NOMO-1 treated with DMSO at 0.1 percent for 48 hours (cell line): ENCODE data around the gene GOLGA6L9.
"Not testable (repeated sequence)": the region's sequence is repeated elsewhere in the genome, so short reads cannot be mapped to it uniquely, and the experiment has no call there.

Source experiments
- DNase-seq: peaks from one replicate; lab custom pipeline; 2025; ENCODE audit not compliant: unreplicated experiment; lab: John Stamatoyannopoulos, UW

GOLGA6L9 gene

DNA sequence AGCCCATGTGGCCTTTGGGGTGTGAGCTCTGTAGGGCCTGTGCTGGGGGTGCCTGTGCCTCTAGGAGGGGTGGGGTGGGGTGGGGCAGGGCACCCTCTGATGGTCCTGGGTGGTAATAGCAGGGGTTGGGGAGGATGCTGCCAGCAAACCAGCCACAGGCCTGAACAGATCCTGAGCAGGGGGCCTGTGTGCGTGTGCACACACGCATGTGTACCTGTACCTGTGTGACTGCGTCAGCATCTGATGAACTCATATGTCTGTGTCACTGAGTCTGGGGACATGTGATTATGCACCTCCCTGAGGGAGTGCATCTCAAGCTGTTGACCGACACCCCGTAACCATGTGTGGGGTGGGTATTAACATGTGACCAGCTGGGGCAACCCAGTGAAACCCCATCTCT is 36.0 kb downstream of the GOLGA6L9 start:
- DNase-seq: not testable (repeated sequence)

DNA sequence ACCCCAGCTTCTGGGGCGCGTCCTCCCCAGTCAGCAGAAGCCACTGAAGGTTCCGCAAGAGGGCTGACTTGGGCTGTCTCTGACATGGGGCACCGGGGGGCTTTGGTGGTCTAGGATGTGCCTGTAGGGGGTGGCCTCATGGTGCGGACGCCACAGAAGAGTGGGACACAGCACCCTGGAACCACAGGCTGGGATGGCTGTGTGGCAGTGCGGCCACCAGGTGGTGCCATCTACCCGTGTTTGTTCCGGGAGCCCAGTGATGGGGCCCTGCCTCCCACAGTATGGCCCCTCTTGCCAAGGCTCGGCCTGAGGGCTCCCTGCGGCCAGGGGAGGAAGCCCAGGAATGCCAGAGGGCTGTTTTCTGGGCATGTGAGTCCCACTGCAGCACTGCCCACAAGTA is 38.6 kb downstream of the GOLGA6L9 start:
- DNase-seq: not testable (repeated sequence)

DNA sequence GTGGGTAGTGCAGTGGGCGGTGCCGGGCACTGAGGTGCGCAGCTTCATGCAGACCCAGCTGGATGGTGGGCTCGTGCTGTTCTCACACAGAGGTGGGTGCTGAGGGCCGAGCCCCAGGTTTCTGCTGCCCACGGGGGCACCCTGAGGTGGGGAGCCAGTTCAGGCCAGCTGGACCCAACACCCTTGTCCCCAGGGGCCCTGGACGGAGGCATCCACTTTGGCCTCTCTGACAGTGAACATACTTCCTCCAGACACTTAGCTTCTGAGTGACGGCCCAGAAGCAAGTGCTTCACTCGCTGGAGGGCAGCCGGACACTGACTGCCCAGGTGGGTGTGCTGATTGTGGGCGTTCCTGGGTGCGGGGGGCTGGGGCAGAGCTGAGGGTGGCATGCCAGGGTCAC is 39.8 kb downstream of the GOLGA6L9 start:
- DNase-seq: not testable (repeated sequence)

DNA sequence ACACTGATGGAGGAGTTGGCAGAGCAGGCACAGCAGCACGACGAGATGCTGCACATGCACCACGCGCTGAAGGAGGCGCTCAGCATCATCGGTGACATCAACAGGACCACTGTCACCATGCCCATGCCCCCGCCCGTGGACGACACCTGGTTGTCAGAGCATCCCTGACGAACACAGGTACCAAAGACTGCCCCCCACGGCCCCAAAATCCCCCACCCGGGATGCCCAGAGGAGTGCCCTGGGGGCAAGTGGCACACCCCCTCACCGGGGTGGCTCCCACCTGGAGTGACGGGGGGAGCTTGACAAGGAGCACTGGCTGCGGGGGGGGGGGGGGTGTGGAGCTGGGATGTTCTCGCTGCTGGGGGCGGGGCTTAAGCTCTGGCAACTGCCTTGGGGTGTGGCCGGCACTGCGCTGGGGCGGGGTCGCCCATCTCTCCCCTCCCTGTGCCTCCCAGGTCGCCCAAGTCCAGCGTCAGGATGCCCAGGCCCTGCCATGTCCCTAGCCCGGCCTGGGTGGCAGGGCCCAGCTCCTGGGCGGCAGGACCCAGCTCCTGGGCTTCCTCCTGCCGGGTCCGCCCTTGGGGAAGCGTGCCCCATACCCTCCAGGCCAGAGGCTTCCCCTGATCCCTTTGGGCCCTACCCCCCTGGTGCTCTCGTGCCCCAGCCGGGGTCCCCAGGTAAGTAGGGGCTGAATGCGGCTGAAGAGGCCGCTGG is 42.8 kb downstream of the GOLGA6L9 start:
- DNase-seq: not testable (repeated sequence)

DNA sequence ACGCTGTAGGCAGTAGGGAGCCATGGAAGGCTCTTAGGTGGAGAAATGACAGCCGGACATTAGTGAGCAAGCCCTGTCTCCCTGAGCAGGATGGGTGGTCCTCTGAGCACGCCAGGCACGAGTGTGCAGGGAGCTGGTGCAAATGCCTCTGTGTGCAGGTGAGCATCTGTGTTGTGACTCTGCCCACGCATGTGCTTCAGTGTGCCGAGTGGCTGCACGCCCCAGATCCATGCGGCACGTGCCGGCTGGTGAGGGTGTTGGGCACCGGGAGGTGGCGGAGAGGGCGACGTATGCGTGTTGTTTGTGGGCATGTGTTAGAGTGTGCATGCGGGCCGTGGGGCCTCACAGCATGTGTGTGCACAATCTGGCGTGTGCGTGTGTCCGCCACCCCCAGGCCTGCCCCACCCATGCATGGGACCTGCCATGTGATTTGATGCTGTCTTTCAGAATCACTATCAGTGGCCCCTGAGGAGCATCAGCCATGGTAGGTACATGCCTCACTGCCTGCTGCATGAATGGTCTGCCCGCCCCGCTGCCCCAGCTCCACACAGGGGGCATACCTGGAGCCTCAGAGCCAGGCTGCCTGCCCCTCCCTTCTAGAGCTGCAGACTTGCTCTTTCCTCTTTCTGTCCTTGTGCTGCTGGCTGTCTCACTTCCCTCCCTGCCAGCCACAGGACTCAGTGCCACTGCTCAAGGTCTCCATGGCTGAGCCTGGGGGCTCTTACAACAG is 45.1 kb downstream of the GOLGA6L9 start:
- not testable (repeated sequence) for DNase-seq

DNA sequence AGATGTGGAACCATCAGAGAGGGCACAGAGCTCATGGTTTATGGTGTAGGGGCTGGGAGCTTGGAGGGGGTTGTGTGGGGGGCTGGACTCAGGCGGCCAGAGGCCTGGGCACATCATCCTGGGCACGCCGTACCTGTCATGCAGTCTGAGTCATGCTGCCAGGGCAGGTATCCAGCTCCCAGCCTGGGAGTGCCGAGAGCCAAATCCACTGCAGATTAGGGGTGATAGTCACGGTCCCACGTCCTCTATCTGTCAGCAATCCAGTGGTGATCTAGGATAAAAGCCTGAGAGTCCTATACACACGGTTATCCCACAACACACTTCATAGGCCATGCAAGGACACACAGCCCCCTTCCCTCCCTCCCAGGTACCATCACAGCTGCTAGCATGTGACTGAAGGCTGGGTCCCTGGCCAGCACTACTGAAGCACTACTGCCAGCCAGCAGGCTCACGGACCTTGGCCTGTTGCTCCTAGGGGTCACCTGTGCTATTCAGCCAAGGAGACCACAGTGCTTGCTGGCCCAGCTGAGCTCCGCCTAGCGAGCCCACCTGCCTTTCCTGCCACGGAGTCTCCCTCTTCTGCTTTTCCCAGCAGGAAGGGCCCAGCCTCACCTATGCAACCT is 45.8 kb downstream of the GOLGA6L9 start:
- DNase-seq: not testable (repeated sequence)

DNA sequence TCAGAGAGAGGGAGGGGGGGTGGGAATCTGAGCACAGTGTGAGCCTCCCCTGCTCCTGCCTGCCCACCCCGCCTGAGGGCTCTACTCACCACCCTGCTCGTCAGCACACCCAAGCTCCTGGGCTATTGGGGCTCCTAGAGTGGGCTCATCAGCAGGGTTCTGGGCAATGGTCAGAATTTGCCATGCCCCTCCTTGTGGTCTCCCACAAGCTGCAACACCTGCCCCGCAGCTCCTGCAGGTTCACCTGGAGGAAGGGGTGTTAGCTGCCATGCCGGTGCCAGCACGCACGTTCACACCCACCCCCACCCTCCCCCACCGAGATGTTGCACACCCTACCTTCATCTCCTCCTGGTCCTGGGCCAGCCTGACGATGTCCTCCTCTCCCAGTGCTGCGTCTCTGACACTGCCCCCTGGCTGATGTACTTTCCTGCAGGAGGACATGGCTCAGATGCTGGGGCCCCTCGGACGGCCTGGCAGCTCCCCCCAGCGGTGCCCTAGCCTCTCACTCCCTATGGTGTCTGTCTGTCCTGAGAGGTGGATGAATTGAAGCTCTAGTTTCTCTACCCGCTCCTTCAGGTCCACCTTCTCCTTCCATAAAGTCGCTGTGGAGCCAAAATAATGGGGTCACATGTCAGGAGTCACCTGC is 47.2 kb downstream of the GOLGA6L9 start:
- not testable (repeated sequence) for DNase-seq

DNA sequence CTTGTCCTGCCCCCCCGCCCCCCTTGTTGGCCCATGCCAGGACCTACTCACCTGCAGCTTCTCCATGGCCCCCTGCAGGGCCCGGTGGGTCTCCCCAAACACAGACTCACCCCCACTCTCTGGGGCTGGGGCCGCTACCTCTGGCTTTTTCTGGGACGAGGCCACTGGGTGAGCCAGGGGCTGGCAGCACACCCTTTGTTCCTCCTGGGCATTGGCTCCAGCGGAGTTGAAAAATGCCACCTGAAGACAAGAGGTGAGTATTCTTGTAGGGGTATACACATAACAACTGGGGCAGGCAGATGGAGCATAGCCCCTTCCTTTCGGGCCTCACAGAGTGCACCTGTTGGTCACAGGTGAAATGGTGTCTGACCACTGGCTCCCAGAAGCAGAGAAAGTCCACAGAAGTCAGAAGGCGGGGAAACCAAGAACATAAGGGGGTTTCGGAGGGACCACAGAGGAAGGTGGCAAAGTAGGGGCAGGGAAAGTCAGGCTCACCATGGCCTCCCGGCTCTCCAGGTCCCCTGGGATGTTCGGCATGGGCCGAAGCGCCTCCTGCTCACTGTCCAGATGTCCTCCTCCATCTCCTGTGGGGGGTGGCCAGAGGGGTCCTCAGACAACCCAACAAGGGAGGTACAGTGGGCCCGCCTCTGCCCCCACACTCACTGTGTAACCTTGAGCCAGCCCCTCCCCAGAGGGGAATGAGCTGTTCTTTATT is 47.9 kb downstream of the GOLGA6L9 start:
- not testable (repeated sequence) for DNase-seq
